ENCODE data around the gene MED27.

Gene MED27

DNA sequence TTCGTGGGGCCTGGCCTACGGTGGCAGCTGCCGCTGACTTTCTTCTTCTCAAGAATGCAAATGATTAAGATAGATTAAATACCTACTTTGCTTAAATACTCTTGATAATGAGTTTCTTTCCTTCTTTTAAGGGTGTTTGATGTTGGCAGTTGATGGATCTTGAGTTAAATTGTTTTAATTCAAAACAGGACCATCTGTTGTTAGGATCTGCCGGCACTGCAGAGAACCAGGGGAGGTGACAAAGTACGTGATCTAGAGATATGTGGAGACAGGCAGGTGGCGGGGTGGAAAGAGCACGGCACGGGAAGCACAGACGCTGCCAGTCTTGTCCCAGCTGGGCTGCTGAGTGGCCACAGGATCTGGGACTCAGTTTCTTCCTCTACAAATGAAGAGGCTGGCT, 37.9 kb downstream of the MED27 start:
- DNase-seq (ENCODE audit: low read depth) = no peak

DNA sequence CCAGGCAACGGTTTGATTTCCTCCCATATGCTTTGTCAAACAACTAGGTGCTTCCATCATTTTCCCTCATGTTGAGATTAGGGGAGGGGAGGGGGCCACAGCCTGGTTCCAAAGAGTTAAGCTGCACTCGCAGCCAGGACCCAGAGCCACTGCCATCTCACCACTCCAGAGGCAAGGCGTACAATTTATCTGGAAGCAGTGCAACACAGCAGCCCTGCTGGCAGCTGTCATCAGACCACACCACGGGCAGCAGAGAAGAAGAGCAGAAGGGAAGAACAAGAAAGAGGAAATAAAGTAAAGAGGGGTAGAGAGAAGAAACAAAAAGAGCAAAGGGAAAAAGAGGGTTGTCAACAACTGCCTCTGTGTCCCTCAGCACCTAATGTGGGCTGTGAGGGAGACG, 38.9 kb downstream of the MED27 start:
- no peak for DNase-seq (ENCODE audit: low read depth)

DNA sequence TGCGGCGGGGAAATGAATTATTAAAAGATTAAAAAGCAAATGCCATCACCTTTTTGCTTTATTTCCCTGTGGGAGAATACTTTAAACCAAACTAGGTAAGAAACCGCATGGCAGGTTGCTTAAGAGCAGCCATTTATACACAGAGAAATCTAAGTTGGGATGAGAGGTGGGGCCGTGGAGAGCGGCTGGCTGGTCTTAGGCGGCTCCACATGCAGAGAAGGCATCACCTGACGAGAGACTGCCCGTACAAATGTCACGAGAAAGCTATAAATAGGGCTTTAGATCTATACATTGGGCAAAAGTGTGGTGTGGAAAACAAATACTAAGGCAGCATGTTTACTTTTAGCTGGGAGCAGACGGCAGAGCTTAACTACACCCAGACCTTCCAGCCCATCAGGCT, 39.4 kb downstream of the MED27 start:
- DNase-seq (ENCODE audit: low read depth) = no peak

DNA sequence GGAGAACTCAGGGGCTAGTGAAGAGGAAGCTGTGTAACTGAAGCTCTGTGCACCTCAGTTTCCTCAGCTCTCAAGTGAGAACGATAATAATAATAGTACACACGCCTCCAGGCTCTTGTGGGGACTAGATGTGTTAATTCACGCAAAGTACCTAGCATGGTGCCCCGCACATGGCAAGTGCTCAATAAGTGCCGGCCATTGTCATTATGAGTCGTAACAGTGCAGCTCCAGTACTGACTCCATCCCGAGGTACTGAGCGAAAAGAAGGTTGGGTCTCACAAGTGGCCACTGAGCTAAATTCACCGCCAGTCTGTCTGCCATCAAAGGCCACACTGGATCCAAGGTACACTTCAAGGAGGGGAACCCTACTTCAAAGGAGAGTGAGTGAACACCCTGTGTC, 40.4 kb downstream of the MED27 start:
- no peak for DNase-seq (ENCODE audit: low read depth)

DNA sequence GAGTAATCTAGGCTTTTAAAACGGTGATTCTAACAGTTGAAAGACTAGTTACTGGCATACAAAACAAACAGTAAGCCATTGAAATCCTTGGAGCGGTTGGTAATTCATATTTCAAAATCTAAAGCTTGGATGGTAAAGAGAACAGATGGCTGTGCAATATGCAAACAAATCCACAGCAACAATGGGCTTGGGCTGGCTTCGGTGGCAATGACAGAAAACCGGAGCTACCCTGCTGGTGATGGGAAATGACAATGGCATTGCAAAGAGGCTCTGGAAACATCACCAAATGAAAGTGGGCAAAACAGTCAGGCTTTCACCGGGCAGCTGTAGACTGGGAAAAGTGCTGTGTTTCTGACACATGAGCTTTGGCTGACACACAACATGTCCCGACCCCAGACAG, 42.2 kb downstream of the MED27 start:
- DNase-seq (ENCODE audit: low read depth) = no peak

DNA sequence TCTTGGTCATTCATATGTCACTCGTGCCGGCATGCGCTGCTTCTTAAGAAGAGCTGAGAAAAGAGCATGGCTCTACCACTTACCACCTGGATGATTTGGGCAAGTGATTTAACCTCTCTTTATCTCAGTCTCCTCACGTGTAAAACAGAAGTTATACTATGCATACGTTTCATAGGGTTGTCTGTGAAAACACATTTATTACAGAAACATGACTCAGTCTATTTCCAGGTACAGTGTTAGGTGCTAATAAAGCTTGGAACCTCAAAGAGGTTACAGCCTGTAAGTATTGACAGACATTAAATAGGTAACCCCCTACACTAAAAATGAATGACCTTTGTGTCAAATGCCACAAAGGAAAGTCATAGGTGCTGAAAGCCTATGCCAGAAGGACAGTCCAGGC, 43.1 kb downstream of the MED27 start:
- no peak for DNase-seq (ENCODE audit: low read depth)

DNA sequence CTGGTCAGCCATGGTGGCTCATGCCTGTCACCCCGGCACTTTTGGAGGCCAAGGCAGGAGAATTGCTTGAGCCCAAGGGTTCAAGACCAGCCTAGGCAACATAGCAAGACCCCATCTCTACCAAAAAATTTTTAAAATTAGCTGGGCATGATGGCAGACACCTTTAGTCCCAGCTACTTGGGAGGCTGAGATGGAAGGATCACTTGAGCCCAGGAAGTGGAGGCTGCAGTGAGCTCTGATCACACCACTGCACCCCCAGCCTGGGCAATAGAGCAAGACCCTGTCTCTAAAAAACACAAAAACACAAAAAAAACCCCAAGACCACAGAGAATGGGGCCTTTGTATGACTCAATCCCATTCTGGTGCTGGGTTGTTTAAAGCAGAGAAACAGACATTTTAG, 44.0 kb downstream of the MED27 start:
- DNase-seq (ENCODE audit: low read depth) = no peak

DNA sequence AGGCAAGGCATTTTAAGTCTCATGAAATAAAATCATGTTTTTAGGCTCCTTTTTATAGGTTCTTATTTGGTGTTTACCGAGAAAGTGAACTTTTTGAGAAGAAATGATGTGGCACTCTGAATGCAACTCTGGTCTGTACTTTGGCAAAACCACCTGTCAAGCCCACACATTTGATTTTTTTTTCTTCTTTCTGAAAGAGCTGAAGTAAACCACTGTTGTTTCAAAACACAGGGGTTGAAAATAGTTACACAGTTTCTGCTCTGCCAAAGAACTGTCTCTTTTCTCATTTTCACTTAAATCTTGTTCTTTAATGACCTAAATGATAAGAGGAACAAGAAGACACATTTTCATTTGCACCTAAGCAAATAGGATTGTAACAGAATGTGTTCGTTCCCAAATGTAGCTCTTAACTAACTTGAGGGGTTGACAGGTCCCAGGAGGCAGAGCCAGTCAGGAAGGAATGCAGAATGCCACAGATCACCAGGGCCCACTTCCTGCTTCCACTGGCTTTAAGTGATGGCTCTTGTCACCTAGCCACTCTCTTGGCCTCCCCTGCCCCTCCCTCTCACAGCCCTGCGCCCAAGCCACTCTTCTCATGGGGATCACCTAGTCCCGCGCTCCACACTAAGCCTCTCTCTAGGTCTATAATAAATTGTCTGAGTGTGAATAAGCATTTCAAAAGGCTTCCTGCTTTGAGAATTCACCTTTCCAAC, 47.3 kb downstream of the MED27 start:
- no peak for DNase-seq (ENCODE audit: low read depth)

DNA sequence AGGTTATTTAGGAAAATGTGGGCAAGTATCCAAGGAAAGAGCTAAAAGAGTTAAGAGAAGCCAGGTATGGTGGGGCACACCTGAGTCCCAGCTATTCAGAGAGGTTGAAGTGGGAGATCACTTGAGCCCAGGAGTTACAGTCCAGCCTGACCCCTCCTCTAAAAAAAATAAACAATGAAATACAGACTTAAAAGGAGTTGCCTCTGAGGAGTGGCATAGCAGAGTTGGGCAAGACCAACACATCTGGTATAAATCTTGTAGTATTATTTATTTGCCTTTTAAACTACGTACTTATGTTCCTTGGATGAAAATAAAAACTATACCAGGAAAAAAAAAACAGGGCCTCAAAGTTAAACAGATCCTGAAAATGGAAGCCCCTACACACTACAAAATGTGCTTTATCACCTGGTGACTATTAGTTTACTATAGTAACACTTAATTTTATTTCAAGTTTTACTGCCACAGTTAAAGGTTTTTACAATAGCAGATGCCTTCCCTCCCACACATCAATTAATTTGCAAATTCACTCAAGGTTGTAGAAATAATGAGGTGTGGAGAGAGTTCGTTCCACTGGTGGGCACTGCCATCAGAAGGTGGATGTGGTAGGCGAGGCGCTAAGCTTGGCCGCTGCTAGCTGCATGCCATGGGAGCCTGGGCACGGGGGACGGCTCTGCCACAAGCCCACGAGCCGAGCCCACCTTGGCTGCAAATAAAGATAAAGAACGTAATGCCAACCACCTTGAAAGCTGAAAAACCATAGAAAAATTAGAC, 48.0 kb downstream of the MED27 start:
- no peak for DNase-seq (ENCODE audit: low read depth)

DNA sequence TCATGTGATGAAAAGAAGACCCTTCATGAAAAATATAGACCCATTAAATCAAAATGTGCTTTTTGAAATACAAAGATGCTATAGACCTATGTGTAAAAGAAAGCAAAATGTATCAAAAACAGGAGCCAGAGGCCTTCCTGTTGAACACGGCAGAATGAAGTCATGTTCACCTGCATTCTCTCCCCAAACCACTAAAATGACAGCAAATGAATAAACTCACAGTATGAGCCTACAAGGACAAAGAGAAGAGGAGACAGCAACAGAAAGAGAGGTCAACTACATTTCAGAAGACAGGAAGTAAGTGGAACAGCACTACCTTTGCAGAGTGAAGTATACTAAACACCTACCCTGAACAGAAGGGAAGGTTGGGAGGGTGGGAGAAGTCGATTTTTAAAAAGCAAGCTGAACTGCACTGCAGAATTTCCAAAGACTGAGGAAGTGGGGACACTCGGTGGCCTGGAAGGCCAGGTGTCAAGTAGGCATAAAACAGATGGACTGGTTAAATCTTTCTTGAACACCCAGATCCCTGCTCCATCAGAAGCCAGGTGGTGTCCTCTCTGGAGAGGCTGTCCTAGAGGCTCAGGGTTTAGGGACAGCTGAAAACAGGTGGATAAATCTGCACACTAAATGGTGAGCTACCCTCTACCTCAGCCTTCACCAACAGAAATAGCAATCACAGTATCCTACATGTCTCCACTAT, 48.9 kb downstream of the MED27 start:
- DNase-seq (ENCODE audit: low read depth) = no peak

DNA sequence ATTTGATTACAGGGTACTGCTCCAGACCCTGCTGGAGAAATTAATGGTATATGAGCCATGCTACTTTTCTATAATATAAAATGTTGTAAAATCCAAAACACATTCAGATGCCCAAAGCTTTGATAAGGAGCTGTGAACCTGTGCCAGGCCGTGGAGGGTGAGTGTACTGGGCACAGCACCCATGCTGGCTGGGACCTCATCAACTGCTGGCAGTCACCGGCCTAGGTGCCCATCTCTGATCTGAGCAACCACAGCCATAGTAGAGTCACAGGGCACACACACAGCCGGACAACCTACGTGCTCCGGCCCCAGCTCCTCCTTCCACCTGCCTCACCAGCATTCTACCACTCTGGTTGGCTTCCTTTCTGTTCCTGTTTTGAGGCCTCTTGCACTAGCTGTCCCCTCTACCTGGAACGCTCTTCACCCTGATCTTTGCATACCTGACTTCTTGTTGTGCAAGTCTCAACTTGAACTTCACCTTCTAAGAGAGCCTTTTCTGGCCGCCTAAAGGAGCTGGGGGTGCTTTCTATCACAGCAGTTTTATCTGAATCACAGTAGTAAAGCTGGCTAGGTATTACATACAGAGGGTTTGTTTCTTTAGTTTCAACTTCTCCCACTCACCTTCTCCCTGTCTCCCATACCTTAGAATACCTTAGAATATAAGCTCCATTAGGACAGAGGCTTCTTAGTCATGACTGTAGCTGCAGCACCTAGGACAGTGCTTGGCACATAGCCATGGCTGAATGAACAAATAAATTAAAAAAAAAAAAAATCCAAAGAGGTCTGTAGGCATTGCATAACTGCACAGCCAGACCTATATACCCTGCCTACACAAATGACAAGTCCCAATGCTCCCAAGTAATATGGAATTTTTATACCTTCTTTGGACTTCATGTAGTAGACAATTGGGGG, 51.7 kb downstream of the MED27 start:
- no peak for DNase-seq (ENCODE audit: low read depth)

DNA sequence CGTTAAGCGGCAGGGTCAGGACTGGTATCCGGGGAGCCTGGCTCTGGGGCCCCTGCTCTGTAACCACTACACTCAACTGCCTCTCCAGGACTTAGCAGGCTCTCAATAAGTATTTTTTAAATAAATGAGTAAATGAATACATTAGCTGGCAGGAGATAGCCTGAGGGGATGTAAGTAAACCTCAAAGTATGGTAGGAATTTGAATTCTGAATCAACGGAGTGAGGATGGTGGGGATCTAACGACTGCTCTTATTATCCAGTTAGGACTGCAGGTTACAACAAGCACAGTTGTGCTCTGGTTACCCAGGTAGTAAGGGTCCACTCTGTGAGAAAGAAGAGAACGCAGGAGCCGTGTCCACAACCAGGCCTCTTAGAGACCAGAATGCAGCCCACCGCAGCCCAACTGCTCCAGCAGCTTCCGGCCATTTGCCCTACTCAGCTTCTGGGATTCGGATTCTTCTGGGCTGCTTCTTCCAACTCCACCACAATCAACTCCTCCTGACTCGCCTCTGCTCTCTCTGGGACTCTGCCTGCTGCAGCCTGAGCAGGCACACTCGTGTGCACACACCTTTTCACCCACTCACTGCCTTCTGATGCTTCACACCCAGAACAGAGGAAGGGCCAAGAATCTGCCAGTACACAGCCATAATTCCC, 52.6 kb downstream of the MED27 start:
- DNase-seq (ENCODE audit: low read depth) = no peak

DNA sequence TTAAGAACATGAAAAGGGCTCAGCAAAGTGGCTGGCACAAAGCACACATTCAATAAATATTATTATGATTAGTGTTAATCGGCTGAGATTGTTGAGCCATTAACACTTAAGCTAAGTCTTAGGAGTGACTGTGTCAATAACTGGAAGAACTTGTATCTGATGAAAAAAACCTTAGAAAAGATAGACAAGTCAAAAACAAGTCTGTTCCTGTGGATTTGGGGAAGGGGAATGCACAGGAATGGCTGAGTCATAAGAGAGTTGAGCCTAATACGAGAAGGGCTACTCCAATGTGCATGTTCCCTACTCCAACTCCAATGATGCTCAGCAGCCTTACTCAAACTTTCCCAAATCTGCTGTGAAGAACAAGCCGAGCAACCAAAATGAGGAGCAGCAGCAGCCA, 53.9 kb downstream of the MED27 start:
- DNase-seq (ENCODE audit: low read depth) = no peak

DNA sequence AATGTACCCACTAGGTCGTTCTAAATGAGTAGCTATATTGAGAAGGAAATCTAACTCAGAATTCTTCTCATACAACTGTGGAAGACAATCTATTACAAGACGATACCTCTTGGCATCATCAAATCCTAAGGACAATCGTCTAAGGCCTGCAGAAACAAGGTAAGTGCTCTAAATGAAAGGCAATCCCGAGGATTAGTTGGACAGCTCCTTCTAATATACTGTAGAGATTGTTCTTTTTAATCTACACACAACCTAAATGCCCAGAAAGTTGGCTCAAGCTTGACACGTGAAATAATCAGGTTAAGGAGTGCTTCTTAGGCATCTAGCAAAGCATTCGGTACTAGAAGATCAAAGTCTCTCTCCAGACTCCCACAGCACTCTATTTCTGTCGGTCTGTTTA, 55.1 kb downstream of the MED27 start:
- DNase-seq (ENCODE audit: low read depth) = no peak

DNA sequence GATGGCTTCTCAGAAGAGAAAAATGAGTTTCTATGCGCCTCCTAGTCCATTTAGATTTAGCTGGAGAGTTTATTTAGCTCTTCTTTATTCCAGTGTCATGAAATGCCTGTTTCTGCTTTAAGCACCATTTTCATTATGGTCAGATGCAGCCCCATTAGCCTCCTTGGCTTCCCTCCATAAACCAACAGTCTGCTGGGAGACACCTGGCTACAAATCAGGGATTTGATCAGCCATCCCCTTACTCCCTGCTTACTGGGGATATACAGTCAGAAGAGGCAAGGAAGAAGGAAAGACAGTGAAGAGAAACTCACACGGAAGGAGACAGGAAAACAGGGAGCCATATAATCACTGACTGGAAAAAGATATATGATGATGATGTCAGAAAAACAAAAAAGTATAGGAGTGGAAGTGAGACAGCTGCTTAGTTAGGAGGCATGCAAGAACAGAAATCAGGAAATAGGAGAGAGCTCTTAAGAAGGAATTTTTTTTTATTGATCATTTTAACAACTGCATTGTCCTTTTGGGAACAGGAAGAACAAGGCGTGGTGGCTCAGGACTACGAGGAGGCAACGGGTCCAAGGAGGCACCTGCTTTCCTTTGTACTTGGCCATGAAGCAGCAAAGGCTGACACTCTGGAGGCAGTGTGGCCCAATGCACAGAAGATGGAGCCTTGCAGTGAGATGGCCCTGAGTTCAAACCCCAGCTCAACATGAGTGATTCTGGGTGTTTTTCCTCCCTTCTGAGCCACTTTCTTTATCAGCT, 56.1 kb downstream of the MED27 start:
- DNase-seq (ENCODE audit: low read depth) = no peak

DNA sequence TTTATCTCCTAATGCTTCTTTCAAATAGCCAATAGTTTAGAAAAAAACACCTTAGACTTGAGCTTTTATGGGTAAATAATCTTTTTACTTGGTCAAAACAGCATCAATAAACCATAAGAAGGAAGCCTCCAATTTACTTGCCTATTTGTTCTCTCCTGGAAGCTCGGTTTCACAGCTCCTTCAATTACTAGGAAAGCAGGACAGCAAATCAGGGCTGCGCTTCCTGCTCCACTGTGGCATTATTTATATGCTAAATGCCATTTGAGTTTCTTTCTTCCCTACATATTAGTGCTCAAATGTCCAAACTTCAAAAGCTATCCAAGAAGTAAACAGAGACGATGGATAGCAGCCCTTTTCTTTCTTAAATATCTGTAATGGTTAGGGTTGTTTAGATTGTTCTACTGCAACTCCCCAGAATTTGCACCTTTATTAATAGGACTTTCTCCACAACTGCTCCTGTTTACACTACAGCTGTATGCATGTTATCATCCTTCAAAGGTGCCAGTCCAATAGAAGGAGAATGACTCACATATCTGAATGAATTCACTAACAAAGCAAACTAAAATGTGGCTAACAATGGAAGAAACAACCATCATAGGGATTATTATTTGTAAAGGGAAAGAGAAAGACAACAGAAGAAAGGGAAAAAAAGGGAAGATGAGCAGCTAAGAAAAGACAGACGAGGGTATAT, 58.7 kb downstream of the MED27 start:
- DNase-seq (ENCODE audit: low read depth) = no peak

DNA sequence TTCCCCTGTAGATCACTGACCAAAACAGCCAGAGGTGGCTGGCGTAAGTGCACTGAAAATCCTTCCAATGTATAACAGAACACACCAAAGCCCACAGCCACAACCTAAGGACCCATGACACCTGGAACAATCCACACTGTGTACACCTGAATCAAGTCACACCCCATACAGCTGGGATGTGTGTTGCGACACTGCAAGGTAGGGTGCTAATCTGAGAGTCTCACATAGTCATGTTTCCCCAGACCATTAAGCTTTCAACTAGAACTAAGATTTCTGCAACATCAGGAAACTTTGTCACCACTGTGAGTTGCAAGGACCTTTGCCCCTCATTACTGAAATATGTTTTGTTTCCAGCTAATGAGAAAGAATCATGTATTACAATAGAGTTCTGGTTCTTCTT, 59.4 kb downstream of the MED27 start:
- DNase-seq (ENCODE audit: low read depth) = no peak

DNA sequence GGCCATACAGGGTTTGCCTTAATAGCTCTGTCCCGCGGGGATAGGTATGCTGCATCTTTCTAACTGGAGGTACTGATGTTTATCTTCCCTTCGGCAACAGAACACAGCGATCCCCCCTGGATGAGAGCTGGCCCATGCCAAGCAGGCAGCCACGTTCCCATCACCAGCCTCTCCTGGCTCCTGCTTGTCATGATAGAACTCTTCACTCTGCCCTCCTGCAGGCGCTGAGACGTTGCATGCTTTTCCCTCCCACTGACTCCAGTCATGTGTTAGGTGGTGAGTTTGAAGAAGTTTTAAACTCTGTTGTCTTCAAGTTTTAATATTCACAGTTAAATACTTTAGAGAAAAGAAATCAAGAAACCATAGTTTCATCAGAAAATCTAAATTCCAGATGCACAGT, 60.0 kb downstream of the MED27 start:
- no peak for DNase-seq (ENCODE audit: low read depth)

DNA sequence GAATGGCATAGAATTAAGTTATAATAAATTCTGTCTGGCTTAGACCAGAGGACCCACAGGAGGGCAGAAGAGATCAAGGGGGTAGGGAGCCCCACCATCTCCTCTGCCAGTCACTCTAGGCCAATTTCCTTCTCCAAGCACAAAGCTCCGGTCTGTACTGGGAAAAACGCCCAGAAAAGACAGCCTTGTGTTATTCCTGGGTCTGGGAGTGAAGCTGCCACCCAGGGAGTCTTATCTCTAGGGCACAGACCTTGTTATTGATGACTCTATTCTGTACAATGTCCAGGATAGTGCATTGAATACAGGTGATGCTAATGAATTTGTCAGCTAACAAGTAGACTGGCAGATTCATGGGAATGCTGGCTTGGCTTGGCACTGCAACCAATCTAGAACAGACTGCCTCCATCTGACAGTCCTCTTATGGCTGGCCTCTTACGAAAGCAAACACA, 60.7 kb downstream of the MED27 start:
- DNase-seq (ENCODE audit: low read depth) = no peak

DNA sequence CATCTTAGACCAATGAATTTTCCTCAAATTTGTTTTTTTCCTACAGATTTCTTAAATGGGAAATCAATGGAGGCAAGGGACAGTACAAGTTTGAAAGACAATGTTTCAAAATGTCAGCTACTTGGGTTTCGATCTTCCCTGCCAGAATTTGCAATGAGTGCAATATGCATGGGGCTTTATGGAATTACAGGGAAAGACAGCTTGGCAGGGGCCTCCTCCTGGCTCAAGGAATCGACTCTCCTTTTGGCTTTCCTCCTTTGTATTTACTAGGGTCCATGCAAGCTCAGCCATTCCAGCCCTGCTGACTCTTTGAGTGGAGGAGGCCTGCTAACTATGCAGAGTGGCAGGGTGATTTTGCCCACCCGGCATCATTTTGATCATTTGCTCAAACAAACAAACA, 63.2 kb downstream of the MED27 start:
- no peak for DNase-seq (ENCODE audit: low read depth)

Data from activated T-helper 1 cell treated with Interleukin-2 at 50 U/mL for 16 hours (primary cell).